ENCODE measurements around the gene CDNF. TPM values are rescaled to one million over a fixed set of nuclear protein-coding genes. Genes with fewer than 3 reads are reported as not detected.
"Not testable (repeated sequence)": the region's sequence is repeated elsewhere in the genome, so short reads cannot be mapped to it uniquely, and the experiment has no call there.

Gene CDNF
- total RNA-seq, 1 donor from 2014 or later: 1.5 TPM

DNA sequence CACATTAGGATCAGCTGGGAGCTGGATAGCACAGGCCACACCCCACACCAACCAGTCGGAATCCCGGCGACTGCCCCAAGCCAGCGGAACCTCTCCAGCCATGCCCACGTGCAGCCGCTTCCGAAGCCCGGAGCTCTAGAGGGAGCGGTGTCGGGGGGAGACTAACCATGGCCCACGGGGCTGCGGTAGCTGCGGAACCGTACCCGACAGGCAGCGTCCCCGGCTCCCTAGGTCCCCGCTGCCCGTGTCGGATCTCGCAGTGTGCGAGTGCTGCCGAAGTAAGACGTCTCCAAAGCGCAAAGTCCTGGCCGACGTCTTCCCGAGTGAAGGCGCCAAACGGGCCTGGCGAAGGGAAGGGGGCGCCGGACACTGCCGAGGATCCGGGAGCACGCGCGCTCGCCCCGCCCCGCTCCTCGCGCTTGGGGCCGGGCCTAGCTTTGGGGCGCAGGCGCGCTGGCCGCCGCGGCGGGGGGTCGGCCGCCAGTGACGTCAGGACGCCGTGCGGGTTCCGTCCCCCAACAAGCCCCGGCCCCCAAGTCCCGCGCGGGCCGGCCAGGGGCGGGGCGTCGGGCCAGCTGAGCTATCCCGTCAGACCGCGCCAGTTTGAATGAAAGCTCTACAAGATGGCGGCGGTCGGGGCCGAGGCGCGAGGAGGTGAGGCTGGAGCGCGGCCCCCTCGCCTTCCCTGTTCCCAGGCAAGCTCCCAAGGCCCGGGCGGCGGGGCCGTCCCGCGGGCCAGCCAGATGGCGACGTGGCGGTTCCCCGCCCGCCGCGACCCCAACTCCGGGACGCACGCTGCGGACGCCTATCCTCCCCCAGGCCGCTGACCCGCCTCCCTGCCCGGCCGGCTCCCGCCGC lies 40.7 kb upstream of the CDNF start, which contains the start of gene SUV39H2:
TSS of gene SUV39H2 (plus strand) at position 601 of the 858 bp plus-strand sequence. CDS start at position 624, 23 bp downstream.
- TF ChIP-seq, protein P1, sequence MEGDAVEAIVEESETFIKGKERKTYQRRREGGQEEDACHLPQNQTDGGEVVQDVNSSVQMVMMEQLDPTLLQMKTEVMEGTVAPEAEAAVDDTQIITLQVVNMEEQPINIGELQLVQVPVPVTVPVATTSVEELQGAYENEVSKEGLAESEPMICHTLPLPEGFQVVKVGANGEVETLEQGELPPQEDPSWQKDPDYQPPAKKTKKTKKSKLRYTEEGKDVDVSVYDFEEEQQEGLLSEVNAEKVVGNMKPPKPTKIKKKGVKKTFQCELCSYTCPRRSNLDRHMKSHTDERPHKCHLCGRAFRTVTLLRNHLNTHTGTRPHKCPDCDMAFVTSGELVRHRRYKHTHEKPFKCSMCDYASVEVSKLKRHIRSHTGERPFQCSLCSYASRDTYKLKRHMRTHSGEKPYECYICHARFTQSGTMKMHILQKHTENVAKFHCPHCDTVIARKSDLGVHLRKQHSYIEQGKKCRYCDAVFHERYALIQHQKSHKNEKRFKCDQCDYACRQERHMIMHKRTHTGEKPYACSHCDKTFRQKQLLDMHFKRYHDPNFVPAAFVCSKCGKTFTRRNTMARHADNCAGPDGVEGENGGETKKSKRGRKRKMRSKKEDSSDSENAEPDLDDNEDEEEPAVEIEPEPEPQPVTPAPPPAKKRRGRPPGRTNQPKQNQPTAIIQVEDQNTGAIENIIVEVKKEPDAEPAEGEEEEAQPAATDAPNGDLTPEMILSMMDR (IDR thresholded peaks at IDR 0.05; ENCODE audit: borderline replicate concordance): peak; percentile 13
- intact Hi-C loops (cut with micrococcal nuclease): no loop called here
- peaks cover 50% of the 10 kb centered on the region for H3K4me1 ChIP-seq

DNA sequence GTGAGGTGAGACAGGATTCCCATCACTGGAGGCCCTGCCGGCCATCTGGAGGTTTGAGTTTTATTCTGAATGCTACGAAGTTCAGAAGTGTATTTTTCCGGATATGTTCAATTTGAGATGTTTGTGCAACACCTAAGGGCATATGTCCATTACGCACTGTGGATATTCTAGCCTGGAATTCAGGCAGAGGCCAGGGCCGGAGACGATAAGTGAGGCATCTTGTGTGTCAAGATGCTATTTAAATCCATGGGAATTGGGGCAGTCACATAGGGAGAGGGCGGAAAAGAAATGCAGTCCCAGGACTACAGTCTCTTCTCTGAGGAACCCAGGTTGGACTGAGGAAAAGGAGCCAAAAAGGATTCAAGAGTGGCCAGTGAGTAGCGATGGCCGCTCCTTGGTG lies 38.9 kb upstream of the CDNF start:
- H3K4me1 ChIP-seq: peaks cover 50% of the 10 kb centered on the region
- intact Hi-C loops (cut with micrococcal nuclease): no loop called here
- peak overlapping the region; percentile 98 for H3K27ac ChIP-seq (replicated peaks)
- DNase-seq: no peak
- TF ChIP-seq, protein P1 (IDR thresholded peaks at IDR 0.05; ENCODE audit: borderline replicate concordance): no peak
- H3K36me3 ChIP-seq: no peaks in the 10 kb centered on the region
- no peaks in the 10 kb centered on the region for H3K27me3 ChIP-seq (ENCODE audit: low read depth)
- no peaks in the 10 kb centered on the region for H3K9me3 ChIP-seq (replicated peaks)
- H3K4me3 ChIP-seq: peak overlapping the region; percentile 95

More for the DNA sequence above, 40.7 kb upstream of the CDNF start, which contains the start of gene SUV39H2:
- Histone ChIP-seq H3K4me3 (peak within 1 kb of the TSS; percentile 95), H3K27me3 (ENCODE audit: low read depth) (no peaks in the 10 kb centered on the region), H3K27ac (replicated peaks) (peak within 1 kb of the TSS; percentile 98), H3K36me3 (no peaks in the 10 kb centered on the region), H3K9me3 (replicated peaks) (no peaks in the 10 kb centered on the region)
- DNase-seq: peak; percentile 95

DNA sequence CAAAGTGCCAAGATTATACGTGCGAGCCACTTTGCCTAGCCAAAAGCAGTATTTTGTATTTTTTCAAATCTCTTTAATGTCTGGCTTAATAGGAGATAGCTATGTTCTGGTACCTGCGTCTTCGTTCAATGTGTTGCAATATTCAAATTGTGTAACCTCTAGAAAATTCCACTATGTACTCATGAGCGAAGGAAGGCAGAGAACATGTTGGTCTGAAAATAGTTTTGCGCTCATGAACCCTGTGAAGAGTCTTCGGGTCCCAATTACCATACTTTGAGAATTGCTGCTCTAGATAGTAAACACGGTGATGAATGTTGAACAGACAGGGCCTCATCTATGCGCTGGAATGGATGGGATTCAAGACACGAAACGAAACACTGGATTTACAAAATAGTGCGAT lies 38.1 kb upstream of the CDNF start:
- H3K36me3 ChIP-seq: peaks cover 5% of the 10 kb centered on the region
- DNase-seq: no peak
- intact Hi-C loops (cut with micrococcal nuclease): no loop called here

DNA sequence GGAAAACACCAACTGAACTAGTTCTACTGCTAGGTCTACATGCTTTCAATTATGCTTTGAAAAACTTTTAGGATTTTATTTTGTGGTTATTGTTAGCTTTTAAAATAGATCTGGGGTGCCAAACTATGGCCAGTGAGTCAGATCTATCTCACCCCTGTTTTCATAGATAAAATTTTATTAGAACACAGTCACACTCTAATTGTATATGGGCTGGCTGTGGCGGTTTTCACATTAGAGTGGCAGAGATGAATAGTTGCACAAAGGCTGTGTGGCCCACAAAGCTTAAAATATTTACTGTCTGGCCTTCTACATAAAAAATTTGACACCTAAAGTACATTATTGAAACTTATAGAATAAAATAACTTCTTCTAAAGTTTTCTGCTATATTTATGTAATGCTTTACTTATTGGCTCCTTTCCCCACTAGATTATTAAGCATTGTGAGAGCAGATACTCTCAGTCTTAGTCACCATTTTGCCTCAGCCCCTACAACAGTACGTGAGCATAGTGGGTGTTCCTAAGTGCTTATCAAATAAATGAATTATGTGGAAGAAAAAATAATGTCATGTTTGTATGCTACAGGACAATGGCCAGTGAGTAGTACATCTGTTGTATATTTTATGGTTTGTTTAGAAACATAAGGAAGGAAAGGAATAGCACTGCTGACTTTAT lies 35.4 kb upstream of the CDNF start:
- Histone ChIP-seq H3K9me3 (replicated peaks) (no peaks in the 10 kb centered on the region), H3K4me1 (peaks cover 29% of the 10 kb centered on the region), H3K36me3 (peaks cover 26% of the 10 kb centered on the region), H3K27me3 (ENCODE audit: low read depth) (no peaks in the 10 kb centered on the region), H3K27ac (replicated peaks) (no peak overlapping the region), H3K4me3 (no peak overlapping the region)
- intact Hi-C loops (cut with micrococcal nuclease): no loop called here
- TF ChIP-seq, protein P1 (IDR thresholded peaks at IDR 0.05; ENCODE audit: borderline replicate concordance): no peak
- DNase-seq: no peak

More for the DNA sequence above, 38.1 kb upstream of the CDNF start:
- Histone ChIP-seq H3K27me3 (ENCODE audit: low read depth) (no peaks in the 10 kb centered on the region), H3K4me3 (no peak overlapping the region), H3K27ac (replicated peaks) (peak overlapping the region; percentile 98), H3K4me1 (peaks cover 50% of the 10 kb centered on the region), H3K9me3 (replicated peaks) (no peaks in the 10 kb centered on the region)
- TF ChIP-seq, protein P1 (IDR thresholded peaks at IDR 0.05; ENCODE audit: borderline replicate concordance): no peak

DNA sequence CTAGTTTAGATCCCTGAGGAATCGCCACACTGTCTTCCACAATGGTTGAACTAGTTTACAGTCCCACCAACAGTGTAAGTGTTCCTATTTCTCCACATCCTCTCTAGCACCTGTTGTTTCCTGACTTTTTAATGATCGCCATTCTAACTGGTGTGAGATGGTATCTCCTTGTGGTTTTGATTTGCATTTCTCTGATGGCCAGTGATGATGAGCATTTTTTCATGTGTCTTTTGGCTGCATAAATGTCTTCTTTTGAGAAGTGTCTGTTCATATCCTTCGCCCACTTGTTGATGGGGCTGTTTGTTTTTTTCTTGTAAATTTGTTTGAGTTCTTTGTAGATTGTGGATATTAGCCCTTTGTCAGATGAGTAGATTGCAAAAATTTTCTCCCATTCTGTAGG lies 27.0 kb upstream of the CDNF start:
- H3K9me3 ChIP-seq (replicated peaks); H3K4me1 ChIP-seq; H3K27me3 ChIP-seq (ENCODE audit: low read depth); intact Hi-C loops (cut with micrococcal nuclease); H3K4me3 ChIP-seq; DNase-seq; H3K27ac ChIP-seq (replicated peaks): not testable (repeated sequence)
- H3K36me3 ChIP-seq: peaks cover 57% of the 10 kb centered on the region

DNA sequence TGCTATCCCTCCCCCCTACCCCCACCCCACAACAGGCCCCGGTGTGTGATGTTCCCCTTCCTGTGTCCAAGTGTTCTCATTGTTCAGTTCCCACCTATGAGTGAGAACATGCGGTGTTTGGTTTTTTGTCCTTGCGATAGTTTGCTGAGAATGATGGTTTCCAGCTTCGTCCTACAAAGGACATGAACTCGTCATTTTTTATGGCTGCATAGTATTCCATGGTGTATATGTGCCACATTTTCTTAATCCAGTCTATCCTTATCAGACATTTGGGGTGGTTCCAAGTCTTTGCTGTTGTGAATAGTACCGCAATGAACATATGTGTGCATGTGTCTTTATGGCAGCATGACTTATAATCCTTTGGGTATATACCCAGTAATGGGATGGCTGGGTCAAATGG lies 26.6 kb upstream of the CDNF start:
- H3K36me3 ChIP-seq: peaks cover 53% of the 10 kb centered on the region

More for the DNA sequence above, 26.6 kb upstream of the CDNF start:
- H3K4me1 ChIP-seq; H3K27me3 ChIP-seq (ENCODE audit: low read depth); H3K27ac ChIP-seq (replicated peaks); H3K9me3 ChIP-seq (replicated peaks); intact Hi-C loops (cut with micrococcal nuclease); DNase-seq; H3K4me3 ChIP-seq: not testable (repeated sequence)
